ENCODE measurements around the gene SCARB1.

GRCh38 chr12:124837249-124837897 lies 26.3 kb downstream of the SCARB1 start:
- TF ChIP-seq GLI2 (tag by site-specific recombination; IDR thresholded peaks at IDR 0.05; ENCODE audit: borderline replicate concordance, low read depth) (no peak), CTCF (tag by site-specific recombination; IDR thresholded peaks at IDR 0.05) (no peak), ZNF24 (tag by site-specific recombination; IDR thresholded peaks at IDR 0.05) (no peak), HOXC10 (CRISPR knock-in tag; IDR thresholded peaks at IDR 0.05) (no peak), ZNF266 (tag by site-specific recombination; IDR thresholded peaks at IDR 0.05; ENCODE audit: low read depth) (no peak), ZNF133 (tag by site-specific recombination; IDR thresholded peaks at IDR 0.05) (no peak)
- TF ChIP-seq, protein P1, sequence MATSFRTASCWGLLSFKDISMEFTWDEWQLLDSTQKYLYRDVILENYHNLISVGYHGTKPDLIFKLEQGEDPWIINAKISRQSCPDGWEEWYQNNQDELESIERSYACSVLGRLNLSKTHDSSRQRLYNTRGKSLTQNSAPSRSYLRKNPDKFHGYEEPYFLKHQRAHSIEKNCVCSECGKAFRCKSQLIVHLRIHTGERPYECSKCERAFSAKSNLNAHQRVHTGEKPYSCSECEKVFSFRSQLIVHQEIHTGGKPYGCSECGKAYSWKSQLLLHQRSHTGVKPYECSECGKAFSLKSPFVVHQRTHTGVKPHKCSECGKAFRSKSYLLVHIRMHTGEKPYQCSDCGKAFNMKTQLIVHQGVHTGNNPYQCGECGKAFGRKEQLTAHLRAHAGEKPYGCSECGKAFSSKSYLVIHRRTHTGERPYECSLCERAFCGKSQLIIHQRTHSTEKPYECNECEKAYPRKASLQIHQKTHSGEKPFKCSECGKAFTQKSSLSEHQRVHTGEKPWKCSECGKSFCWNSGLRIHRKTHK (tag by site-specific recombination; IDR thresholded peaks at IDR 0.05): no peak
- TF ChIP-seq, protein P2, sequence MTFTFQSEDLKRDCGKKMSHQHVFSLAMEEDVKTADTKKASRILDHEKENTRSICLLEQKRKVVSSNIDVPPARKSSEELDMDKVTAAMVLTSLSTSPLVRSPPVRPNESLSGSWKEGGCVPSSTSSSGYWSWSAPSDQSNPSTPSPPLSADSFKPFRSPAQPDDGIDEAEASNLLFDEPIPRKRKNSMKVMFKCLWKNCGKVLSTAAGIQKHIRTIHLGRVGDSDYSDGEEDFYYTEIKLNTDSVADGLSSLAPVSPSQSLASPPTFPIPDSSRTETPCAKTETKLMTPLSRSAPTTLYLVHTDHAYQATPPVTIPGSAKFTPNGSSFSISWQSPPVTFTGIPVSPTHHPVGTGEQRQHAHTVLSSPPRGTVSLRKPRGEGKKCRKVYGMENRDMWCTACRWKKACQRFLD (tag by site-specific recombination; IDR thresholded peaks at IDR 0.05): no peak
- TF ChIP-seq, protein P3, sequence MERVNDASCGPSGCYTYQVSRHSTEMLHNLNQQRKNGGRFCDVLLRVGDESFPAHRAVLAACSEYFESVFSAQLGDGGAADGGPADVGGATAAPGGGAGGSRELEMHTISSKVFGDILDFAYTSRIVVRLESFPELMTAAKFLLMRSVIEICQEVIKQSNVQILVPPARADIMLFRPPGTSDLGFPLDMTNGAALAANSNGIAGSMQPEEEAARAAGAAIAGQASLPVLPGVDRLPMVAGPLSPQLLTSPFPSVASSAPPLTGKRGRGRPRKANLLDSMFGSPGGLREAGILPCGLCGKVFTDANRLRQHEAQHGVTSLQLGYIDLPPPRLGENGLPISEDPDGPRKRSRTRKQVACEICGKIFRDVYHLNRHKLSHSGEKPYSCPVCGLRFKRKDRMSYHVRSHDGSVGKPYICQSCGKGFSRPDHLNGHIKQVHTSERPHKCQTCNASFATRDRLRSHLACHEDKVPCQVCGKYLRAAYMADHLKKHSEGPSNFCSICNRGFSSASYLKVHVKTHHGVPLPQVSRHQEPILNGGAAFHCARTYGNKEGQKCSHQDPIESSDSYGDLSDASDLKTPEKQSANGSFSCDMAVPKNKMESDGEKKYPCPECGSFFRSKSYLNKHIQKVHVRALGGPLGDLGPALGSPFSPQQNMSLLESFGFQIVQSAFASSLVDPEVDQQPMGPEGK (tag by site-specific recombination; IDR thresholded peaks at IDR 0.05): no peak
